RPMI8226 (cell line): Measurements from ENCODE around the gene MT1B.
"Not testable (repeated sequence)": the region's sequence is repeated elsewhere in the genome, so short reads cannot be mapped to it uniquely, and the experiment has no call there.

ENCODE experiments used
- DNase-seq: peaks from one replicate; pipeline ENCODE4 v3.0.0-alpha.2; 2015

The MT1B gene

DNA sequence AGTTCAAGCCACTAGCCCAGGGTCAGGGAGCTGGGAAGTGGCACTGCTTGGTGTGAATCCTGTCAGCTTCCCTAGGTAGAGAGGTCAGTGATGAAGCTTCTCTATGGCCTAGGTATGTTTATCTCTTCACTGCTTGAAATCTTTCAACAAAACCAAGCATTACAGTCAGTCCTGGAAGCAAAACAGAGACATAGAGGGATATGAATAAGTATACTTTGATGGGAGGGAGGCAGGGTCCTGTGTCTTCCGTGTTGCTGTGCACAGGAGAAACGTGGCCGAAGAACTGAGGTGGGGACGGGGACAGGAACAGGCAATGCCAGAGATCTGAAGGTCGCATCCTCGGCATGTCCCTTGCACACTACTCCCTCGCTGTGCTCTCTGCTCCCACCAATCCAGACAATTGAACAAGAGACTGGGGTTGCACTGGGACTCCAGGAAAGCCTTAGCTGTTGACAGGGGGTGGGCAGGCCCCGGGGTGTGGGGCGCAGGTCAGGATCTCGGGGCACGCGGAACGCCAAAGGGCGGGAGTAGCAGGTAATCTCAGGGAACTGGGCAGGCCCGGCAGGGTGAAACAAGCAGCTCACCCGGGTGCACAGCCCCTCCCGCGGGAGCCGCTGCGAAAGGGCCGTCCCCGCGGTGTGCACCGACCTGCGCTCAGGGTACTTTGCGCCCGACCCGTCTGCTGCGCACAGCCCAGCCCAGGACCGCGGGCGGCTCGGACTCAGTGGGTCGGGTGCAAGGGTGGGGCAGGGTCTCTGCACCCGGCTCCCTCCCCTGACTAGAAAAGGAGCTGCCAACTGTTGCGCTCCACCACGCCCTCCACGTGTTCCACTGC is 17.5 kb downstream of the MT1B start, which contains the start of gene MT1H:
TSS of gene MT1H (plus strand) at position 810 of the 835 bp plus-strand sequence. CDS start 71 bp downstream, outside the sequence.
- DNase-seq, result peak; percentile 41

DNA sequence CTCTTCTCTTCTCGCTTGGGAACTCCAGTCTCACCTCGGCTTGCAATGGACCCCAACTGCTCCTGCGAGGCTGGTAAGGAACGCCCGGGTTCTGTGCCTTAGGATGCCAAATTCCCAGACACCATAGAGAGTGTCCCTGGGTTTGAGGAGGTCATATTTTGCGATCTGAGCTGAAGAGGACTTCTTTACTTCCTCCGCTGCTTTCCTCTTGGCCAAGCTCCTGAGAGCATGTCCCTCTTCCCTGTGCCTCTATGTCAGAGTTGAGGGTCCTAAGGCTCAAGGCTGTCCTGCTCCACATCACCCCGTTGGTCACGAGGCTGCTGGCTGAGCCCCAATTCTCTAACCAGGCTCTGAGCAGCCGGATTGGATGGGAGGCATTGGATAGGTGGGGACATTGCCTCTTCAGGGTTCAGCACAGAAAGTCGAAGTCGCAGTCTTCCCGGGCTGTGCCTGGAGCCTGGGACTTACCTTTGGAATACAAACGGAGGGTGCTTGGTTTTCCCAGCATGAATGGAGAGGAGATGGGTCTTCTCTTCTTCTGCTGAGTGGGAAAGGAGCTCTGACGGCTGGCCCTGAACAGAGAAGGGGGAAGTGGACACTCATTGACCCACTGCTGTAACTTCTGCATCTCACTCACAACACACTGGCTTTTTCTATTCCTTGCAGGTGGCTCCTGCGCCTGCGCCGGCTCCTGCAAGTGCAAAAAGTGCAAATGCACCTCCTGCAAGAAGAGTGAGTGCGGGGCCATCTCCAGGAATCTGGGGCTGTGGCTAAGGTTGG is 18.3 kb downstream of the MT1B start:
- DNase-seq, result no peak

DNA sequence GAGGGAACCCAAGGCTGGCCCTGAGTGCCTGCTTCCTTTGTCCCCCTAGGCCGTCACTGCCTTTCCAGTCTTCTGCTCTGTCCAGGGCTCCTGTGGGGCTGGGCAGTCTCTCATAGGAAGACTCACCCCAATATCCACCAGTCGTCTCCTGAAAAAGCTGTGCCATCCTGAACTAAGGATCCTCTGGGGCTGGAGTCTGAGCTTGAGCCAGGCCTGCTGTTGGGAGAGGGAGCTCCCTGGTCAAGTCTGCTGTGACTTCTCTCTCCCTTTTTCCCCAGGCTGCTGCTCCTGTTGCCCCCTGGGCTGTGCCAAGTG is 18.9 kb downstream of the MT1B start:
- DNase-seq, result no peak

- DNase-seq, result not testable (repeated sequence)
These were observed 20.0 kb downstream of the MT1B start for GRCh38 chr16:56671691-56672090.

GRCh38 chr16:56672171-56672570 is 20.5 kb downstream of the MT1B start:
- DNase-seq, result not testable (repeated sequence)

DNA sequence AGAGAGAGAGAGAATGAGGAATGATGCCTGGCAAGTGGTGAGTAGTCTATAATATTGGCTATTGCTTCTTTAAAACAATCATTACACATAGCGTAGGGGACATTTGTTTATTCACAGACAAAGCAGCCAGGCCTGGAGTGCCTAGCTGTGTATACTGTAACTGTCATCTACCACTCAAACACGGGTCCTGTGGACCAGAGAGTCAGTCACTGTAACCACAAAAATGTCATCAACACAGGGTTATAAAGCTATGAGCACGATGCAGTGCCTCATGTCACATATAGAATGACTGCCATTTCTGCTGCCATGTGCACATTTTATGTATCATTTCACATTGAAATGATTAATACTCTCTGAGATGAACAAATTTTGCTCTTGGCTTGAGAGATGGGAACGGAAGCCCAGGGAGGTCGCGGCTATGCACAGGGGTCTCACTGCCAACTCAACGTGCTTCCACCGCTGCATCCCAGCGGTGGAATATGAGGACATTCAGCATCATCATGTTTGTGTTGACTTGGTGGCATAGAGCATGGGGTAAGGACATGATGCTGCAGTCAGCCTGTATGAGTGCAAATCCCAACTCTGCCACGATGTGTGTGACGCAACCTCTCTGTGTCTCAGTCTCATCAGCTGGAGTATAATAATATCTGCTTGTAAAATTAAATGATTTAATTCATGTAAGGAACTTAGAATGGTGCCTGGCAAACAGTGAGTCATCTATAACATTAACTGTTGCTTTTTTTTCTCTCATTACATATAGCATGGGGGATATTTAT is 21.3 kb downstream of the MT1B start:
- no peak for DNase-seq

DNA sequence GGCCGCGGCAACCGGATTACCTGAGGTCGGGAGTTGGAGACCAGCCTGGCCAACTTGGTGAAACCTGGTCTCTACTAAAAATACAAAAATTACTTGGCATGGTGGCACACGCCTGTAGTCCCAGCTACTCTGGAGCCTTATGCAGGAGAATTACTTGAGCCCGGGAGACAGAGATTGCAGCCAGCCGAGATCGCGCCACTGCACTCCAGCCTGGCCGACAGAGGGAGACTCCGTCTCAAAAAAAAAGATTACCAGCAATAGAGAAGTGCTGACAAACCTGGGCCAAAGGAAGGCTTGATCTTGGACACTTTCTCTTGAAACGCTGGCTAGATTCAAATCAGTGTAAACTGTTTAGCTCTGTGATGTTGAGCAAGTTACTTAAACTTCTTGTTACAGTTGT is 22.2 kb downstream of the MT1B start:
- DNase-seq, result peak; percentile 75

DNA sequence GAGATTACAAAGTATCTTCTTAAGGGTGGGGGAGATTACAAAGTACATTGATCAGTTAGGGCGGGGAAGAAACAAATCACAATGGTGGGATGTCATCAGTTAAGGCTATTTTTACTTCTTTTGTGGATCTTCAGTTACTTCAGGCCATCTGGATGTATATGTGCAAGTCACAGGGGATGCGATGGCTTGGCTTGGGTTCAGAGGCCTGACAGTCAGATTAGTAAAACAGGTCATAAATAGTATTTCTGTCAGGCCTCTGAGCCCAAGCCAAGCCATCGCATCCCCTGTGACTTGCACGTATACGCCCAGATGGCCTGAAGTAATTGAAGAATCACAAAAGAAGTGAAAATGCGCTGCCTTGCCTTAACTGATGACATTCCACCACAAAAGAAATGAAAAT is 22.9 kb downstream of the MT1B start:
- DNase-seq, result not testable (repeated sequence)

DNA sequence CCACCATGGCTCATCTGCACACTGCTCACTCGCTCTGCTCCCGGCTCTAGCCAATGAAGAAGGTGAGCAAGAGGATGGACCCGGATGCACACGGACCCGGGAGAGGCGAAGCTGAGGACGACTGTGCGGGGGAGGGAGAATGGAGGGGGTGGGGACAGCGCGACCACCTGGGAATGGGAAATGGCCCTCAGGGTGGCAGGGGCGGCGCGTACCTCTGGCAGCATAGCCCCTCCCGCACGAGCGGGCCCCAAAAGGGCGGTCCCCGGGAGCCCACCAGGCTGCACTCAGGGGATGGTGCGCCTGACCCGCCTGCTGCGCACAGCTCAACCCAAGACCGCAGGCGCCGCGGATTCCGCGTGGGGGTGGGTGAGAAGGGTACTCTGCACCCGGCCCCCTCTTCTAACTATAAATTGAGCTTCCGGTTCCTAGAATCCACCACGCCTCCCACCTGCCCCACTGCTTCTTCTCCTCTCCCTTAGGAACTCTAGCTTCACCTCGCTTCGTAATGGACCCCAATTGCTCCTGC is 24.1 kb downstream of the MT1B start:
- DNase-seq, result no peak

- DNase-seq, result no peak
These were observed 25.8 kb downstream of the MT1B start for GRCh38 chr16:56677474-56677873.

- DNase-seq, result no peak
These were observed 27.5 kb downstream of the MT1B start for GRCh38 chr16:56679078-56679730.

DNA sequence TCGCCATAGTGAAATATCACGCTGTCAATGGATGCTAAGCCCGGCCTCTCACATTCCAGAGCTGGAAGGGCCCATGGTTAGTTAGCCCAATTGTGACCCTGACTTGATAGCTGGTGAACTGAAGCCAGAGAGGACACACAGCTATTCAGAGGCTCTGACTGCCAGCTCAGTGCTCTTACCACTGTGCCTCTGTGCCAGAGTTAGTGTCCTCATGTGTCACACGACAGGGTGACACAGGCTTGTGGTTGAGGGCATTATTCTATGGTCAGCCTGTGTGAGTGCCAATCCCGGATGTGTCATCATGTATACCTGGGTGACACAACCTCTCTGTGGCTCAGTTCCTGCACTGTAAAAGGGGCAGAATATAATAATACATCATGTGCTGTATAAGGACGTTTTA is 28.1 kb downstream of the MT1B start:
- DNase-seq, result no peak

DNA sequence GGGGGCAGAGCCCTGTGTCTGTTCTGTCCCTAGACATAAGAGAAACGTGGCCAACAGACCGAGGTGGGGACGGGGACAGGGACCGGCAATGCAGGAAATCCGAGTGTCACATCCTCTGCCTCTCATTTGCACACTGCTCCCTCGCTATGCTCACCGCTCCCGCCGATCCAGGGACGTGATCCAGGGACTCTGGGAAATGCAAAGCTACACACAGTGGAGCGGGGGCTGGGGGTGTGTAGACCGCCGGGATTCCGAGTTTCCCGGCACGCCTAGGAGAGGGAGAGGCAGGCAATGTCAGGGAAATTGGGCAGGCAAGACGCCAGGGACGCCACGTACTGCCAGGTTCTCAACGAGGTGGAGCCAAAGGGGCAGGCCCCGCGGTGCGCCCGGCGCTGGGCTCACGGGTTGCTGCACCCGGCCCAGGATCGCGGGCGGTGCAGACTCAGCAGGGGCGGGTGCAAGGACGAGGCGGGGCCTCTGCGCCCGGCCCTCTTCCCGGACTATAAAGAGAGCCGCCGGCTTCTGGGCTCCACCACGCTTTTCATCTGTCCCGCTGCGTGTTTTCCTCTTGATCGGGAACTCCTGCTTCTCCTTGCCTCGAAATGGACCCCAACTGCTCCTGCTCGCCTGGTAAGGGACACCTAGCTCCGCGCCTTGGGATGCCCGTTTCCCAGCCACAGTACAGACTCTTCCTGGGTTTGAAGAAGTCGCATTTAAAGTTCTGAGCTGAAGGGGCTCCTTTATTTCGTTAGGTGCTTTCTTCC is 30.4 kb downstream of the MT1B start, which contains the start of gene MT1X:
TSS of gene MT1X (plus strand) at position 532 of the 764 bp plus-strand sequence. CDS start at position 603, 71 bp downstream.
- peak; percentile 97 for DNase-seq

GRCh38 chr16:56682703-56683397 is 31.2 kb downstream of the MT1B start:
- peak; percentile 47 for DNase-seq

GRCh38 chr16:56683424-56684172 is 31.9 kb downstream of the MT1B start:
- DNase-seq, result peak; percentile 62

DNA sequence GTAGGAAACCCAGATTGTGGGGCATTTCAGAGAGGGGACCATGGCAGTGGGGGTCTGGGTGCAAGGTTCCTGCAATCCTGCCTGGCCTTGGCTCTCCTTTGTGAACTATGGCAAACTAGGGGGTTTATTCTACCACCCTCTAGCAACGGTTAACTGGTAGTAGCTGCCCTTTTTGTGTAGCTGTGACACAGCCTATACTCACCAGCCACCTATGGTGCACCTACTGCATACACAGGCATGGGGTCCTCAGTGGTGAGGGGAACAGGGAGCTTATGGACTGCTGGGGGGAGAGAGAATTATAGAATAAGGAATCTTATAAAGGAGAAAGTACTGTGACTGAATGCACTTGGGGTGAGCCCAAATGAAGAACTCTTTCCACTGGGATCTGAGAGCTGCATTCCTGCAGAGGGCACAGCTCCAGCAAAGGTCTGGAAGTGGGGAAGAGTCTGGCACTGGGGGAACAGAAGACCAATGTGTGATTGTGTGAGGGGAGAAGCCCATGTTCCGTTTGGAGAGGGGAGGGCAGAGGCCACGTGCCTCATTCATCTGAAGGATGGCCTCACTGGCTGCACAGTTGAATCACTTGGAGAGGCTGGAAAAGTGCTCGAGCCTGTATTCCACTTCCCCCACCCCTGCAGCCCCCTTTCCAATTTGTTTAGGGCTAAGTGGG is 32.7 kb downstream of the MT1B start:
- DNase-seq, result no peak

DNA sequence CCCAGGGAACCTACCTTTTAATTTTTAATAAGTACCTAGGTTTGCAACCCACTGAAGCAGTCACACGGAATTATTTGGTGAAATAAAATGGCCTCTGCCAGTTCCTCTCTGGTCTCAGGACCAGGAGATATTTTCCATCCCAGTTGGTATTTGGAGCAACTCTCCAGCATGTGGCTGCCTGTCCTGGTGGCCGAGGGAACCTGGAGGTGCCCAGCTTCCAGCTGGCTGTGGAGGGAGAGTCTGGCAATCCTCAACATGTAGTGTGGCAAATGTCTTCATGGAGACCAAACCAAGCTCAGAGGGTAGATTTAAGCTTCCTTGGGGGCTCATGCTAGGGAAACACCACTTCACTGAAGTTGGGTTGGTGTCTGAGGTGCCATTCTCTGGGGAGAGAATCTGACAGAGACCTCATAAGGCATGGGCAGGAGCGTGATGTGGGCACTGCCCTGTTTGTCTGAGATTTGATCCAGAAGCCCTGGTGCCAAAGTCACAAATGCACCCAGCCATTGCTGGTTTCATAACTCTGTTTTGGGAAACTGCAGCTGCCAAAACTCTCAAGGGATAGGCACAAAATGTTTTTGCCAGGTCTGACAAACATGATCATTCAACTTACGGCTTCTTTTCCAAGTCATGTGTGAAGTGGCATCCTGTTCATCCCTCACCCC is 33.4 kb downstream of the MT1B start:
- DNase-seq, result no peak

DNA sequence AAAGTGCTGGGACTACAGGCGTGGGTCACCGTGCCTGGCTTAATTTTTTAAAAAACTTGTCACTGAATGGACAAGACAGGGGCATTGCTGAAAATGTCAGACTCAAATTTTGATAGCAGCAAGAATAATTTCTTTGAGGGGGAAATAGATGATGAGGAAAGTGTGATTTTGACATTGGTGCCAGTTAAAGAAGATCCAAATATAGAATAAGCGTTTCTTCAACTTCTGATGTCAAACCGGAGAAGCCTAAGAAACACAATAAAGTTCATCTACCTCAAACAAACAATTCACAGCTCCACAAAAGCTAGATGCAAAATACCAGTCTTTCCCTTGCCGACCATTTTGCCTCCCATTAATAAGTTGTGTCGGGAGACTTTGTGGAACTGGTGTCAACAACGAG is 35.1 kb downstream of the MT1B start:
- no peak for DNase-seq

GRCh38 chr16:56688762-56689161 is 37.1 kb downstream of the MT1B start:
- DNase-seq, result no peak
